Measurements from ENCODE around the gene RAB8B.

RAB8B gene

GRCh38 chr15:63236272-63236671, 46.9 kb downstream of the RAB8B start:
- TF ChIP-seq FOXP2 (optimal IDR thresholded peaks at IDR 0.05; ENCODE audit: borderline replicate concordance, extremely low read depth, extremely low read length, insufficient read depth) (no peak), REST (IDR thresholded peaks at IDR 0.05; ENCODE audit: insufficient read depth in 1 of 2, low read depth in 2 of 2, low read length in 2 of 2) (no peak), TAF1 (IDR thresholded peaks at IDR 0.05; ENCODE audit: borderline replicate concordance, insufficient read depth, low read length) (no peak), SIN3A (IDR thresholded peaks at IDR 0.05; ENCODE audit: borderline replicate concordance, insufficient read depth, low read length) (no peak), POLR2AphosphoS5 (IDR thresholded peaks at IDR 0.05; ENCODE audit: low read depth, low read length) (no peak)

- no peak for TF ChIP-seq SIN3A (IDR thresholded peaks at IDR 0.05; ENCODE audit: borderline replicate concordance, insufficient read depth, low read length)
- no peak for TF ChIP-seq REST (IDR thresholded peaks at IDR 0.05; ENCODE audit: insufficient read depth in 1 of 2, low read depth in 2 of 2, low read length in 2 of 2)
Observed at GRCh38 chr15:63238171-63238570, 48.8 kb downstream of the RAB8B start.

- TF ChIP-seq SIN3A (IDR thresholded peaks at IDR 0.05; ENCODE audit: borderline replicate concordance, insufficient read depth, low read length) (no peak), TAF1 (IDR thresholded peaks at IDR 0.05; ENCODE audit: borderline replicate concordance, insufficient read depth, low read length) (no peak), REST (IDR thresholded peaks at IDR 0.05; ENCODE audit: insufficient read depth in 1 of 2, low read depth in 2 of 2, low read length in 2 of 2) (no peak), FOXP2 (optimal IDR thresholded peaks at IDR 0.05; ENCODE audit: borderline replicate concordance, extremely low read depth, extremely low read length, insufficient read depth) (no peak), POLR2AphosphoS5 (IDR thresholded peaks at IDR 0.05; ENCODE audit: low read depth, low read length) (no peak)
Observed at GRCh38 chr15:63238796-63239195, 49.4 kb downstream of the RAB8B start.

GRCh38 chr15:63240109-63240508, 50.7 kb downstream of the RAB8B start:
- TF ChIP-seq POLR2AphosphoS5 (IDR thresholded peaks at IDR 0.05; ENCODE audit: low read depth, low read length) (no peak), SIN3A (IDR thresholded peaks at IDR 0.05; ENCODE audit: borderline replicate concordance, insufficient read depth, low read length) (no peak), REST (IDR thresholded peaks at IDR 0.05; ENCODE audit: insufficient read depth in 1 of 2, low read depth in 2 of 2, low read length in 2 of 2) (no peak), FOXP2 (optimal IDR thresholded peaks at IDR 0.05; ENCODE audit: borderline replicate concordance, extremely low read depth, extremely low read length, insufficient read depth) (no peak), TAF1 (IDR thresholded peaks at IDR 0.05; ENCODE audit: borderline replicate concordance, insufficient read depth, low read length) (no peak)

- TF ChIP-seq REST (IDR thresholded peaks at IDR 0.05; ENCODE audit: insufficient read depth in 1 of 2, low read depth in 2 of 2, low read length in 2 of 2) (no peak), POLR2AphosphoS5 (IDR thresholded peaks at IDR 0.05; ENCODE audit: low read depth, low read length) (no peak), TAF1 (IDR thresholded peaks at IDR 0.05; ENCODE audit: borderline replicate concordance, insufficient read depth, low read length) (no peak), SIN3A (IDR thresholded peaks at IDR 0.05; ENCODE audit: borderline replicate concordance, insufficient read depth, low read length) (no peak), FOXP2 (optimal IDR thresholded peaks at IDR 0.05; ENCODE audit: borderline replicate concordance, extremely low read depth, extremely low read length, insufficient read depth) (no peak)
Observed at GRCh38 chr15:63241316-63241715, 51.9 kb downstream of the RAB8B start.
